CD4-positive, alpha-beta T cell treated with Interleukin-15 for 4 hours (primary cell): Measurements from ENCODE around the gene CCR3.

Experiments
- DNase-seq: peaks from one replicate; pipeline ENCODE4 v3.0.0-alpha.2; 2020; ENCODE audit warnings: low spot score

CCR3 gene

DNA sequence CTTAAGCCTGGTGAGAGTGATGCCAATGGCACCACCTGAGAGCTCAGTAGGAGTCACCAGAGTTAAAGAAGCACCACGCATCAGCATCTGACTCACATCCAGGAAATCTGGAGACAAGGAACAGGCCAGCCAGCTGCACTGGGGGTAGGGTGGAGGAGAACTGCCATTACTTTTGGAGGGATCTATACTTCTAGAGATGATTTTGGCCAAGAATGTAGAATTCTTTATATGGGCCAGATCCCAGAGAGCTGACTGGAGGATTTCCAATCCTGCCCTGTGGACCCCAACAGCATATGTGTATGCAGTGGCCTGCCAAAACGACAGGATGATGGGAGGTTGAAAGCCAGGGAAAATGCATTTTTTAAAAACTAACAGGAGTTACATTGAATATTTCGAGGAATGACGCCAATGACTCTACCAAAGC is 29.8 kb downstream of the CCR3 start:
- DNase-seq = no peak

GRCh38 chr3:46276497-46277099 is 34.3 kb downstream of the CCR3 start:
- peak; percentile 87 for DNase-seq

- DNase-seq = no peak
These were observed 35.2 kb downstream of the CCR3 start for GRCh38 chr3:46277476-46277875.

- no peak for DNase-seq
These were observed 36.8 kb downstream of the CCR3 start for GRCh38 chr3:46278816-46279672.

DNA sequence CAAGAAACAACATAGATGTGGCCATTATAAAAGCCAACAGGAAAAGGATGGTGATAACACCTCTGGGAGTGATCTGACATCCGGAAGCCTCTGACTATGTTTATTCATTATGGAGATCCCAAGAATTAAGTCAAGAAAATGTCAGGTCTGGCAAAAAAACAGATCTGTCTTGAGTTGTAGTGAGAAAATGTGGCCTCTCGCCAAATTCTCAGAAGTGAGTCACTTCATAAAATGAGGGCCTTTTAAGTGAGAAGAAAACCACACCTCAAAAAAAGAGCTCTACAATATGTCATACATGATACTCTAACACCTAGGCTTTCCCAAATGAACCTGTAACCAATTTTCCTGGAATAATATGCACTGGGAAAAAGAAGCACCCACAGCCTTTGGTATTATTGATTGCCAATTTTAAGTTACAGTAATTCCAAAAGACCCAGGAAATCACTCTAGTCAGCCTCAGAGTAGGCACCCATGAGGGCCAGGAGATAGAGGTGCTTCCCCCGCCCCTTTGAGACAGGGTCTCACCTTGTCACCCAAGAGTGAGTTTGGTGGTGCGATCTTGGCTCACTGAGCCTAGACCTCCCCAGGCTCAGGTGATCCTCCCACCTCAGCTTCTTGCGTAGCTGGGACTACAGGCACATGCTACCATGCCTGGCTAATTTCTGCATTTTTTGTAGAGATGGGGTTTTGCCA is 38.0 kb downstream of the CCR3 start:
- DNase-seq = peak; percentile 84

DNA sequence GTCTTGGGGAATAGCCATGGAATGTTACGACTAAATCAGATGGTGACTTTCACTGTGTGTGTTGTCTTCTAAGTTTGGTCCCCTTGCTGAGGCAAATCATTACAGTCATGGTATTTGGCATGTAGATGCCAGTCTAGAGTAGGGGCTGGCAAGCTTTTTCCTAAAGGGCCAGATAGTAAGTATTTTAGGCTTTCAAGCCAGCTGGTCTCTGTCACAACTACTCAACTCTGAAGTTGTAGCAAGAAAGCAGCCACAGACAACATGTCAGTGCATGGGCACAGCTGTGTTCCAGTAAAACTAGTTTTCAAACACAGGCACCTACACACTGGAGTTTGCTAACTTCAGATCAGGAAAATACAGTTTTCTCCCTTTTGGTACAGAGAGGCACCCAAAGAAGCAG is 39.3 kb downstream of the CCR3 start:
- DNase-seq = no peak

- DNase-seq = no peak
These were observed 39.8 kb downstream of the CCR3 start for GRCh38 chr3:46282041-46282440.

GRCh38 chr3:46282696-46283095 is 40.4 kb downstream of the CCR3 start:
- no peak for DNase-seq

DNA sequence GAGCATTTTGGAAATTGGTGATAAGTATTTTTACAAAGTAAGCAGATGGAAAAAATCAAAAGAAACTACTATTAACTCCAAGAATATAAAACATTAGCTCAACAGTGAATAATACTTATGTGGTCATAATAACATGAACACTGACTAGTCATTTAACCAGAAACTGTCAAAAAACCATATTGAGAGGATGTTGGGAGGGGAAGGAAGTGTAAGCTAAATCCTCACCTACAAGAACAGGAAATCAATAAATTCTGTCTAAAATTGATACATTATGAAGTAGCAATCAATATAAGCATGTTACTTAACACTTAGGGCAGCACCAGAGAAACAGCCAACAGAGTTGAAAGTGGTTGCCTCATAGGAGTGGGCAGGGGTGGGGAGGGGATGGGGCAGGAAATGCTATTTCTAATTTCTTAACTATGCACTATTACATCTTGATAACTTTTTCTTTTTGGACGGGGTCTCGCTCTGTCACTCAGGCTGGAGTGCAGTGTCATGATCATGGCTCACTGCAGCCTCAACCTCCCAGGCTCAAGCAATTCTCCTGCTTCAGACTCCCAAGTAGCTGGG is 41.7 kb downstream of the CCR3 start:
- DNase-seq = peak; percentile 59

GRCh38 chr3:46284981-46285683 is 42.9 kb downstream of the CCR3 start:
- DNase-seq = peak; percentile 76

GRCh38 chr3:46285931-46286619 is 43.8 kb downstream of the CCR3 start:
- no peak for DNase-seq

- DNase-seq = no peak
These were observed 44.8 kb downstream of the CCR3 start for GRCh38 chr3:46286947-46287565.

GRCh38 chr3:46289551-46289950 is 47.3 kb downstream of the CCR3 start:
- no peak for DNase-seq

- no peak for DNase-seq
These were observed 47.7 kb downstream of the CCR3 start for GRCh38 chr3:46289966-46290365.

DNA sequence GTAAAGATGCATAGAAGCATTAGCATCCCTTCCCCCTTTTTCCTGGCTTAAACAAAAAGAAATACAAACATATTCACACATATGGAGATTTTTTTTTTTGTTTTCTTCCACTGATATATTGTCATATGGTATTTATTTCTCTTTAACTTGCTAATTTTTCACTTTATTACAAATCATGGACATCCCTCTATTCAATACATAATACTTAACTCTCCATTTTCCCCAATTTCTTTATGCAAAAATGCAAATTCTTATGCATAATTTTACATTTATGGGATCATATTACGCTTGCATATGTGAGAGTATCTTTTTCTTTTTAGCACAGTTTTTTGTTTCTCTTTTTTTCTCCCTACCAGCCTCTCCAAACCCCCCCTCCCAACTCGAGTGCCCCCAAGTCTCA is 48.8 kb downstream of the CCR3 start:
- no peak for DNase-seq

DNA sequence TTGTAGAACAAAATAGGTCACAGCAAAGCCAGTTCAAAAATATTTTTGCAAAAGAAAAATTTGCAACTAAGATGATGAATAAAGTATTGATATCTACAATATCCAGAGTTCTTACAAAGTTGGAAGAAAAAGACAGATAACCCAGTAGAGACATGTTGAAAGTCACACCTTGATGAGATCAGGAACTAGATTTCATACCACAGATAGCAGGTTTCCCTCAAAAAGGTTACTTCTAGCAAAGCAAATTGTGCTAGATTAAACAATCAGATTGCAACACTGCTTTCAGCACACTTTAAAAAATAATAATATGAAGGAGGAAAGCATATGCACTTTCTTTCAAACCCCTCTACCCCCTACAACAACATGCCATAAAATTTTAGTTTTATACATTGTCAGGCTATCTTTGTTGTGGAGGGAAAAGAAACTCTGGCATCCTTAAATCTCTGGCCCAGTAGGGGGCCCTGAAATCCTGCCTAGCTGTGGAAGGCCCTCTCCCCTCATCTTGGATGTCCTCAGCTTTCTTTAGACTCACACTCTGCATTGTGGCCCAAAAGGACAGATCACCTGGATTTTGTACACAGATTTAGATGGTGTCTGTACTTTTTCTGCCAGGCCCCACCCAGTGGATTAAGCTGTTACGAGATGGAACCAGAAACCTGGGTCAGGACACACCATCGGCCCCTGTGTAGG is 50.9 kb downstream of the CCR3 start:
- no peak for DNase-seq

DNA sequence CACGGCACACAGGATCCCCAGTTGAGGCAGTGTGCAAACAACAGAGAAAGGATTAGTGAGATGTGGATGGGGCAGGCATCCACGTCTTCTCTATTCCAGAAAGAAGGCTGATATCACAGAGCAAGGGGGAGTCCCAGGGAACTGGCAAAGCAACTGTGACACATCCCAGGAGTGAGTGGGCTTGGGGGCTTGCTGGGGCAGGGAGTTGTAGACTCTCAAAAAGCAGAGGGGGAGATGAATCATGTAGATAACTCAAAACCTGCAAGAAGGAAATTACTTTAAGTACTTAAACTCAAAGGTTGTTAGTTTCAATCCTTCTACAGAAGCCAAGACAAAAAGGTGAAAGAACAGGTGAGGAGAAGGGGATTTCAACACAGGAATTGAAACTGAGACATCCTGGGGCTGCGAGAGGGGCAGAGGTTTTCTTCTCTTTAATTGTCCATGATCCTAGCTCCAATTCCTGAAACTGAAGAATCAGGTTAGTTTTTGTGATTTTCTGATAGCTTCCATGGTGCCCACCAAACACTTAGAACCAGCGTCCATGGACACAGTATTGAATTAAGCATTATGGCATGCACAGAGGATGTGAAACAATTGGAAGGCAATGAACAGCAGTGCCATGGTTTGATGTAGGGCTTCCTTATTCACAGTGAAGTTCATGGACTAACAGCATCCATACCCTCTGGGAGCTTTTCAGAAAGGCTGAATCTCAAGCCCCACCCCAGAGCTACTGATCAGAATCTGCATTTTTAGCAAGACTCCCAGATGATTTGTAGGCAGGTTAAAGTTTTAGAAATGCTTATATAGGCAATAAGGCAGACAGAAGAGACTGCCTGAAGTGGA is 52.0 kb downstream of the CCR3 start:
- DNase-seq = no peak

- DNase-seq = no peak
These were observed 54.6 kb downstream of the CCR3 start for GRCh38 chr3:46296826-46297225.

- no peak for DNase-seq
These were observed 55.6 kb downstream of the CCR3 start for GRCh38 chr3:46297658-46298423.
